GM18870 (cell line): ENCODE data around the gene PRKG1.

ENCODE experiments used
- ATAC-seq: cut with Tn5 transposase; IDR thresholded peaks from one replicate; pipeline ENCODE4 v1.9.1; 2021; ENCODE audit warnings: moderate library complexity; ENCODE audit not compliant: unreplicated experiment

The PRKG1 gene

DNA sequence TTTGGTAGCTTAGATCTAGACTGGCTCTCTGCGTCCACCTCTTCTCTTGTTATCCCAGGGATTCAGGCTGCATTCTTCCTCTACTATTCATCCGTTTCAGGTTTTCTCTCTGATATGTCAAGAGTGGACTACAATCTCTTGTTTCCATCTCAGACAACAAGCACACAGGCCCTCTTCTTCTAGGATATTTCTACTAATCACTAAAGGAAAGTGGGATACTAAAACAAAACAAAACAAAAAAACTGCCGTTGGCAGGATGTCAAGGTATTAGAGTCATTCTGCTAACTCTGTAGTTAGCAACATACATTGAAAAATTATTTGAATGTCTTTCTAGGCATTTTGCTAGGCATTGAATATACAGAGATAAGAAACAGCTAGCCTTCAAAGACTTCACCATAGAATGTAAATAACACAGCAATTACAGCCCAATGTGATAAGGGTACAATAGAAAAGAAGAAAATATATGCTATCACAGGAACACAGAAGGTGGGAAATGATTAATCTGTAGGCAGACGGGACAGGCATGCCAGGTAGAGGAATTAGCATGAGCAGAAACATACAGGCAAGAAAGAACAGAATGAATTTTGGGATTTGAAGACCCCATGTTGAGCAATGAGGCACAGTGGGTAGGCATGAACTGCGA, 414.6 kb downstream of the PRKG1 start:
- no peak for ATAC-seq

DNA sequence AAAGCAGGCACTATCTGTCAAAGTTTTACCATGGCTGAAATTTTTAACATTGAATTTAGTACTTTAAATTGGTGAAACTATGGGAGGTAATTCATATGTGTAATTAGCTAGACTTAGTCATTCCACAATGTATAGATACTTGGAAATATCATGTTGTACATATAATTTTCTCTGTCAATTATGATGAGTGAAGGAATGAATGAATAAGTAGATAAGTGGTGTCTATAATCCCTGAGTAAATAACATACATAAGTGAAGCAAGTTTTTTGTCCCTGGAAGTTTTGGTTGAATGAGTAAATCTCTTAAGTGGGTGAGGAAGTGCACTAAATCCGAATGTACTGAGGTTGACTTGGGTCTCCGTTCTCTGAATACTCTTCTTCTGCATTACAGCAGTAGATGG, 424.1 kb downstream of the PRKG1 start:
- no peak for ATAC-seq

DNA sequence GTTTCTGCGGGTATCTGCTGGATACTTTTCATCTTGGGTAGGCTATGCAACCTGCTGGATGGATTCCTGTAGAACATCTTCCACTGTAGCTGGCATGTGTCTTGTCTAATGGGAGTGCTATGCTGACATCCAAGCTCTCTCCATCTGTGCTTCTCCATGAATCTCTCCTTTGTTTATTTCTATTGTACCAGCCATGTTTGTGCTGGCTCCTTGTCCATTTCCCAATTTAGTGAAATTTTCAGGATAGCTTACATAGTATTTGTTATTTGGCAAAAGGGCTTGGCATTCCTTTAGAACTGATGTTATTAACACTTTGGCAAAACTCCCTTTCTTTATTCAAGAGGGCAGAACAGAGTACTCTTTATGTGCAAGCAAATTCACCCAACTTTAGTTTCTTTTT, 427.1 kb downstream of the PRKG1 start:
- no peak for ATAC-seq

DNA sequence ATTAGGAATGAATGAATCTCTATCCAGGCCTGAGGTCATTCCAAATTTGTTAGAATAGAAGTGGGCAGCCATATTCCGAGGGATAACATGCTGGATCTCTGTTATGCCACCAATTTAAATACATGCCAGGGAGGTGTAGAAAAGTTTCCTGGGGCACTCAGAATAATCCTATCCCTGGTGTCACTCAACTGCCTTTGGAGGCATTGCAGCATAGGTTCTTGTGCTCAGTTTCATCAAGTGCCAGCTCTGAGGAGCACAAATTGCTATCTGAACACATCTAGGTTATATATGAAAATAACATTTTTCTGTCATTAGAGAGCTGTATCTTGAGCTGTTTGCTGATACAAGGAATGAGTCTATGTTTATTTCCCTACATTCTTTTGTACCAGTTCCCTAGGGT, 427.8 kb downstream of the PRKG1 start:
- no peak for ATAC-seq

DNA sequence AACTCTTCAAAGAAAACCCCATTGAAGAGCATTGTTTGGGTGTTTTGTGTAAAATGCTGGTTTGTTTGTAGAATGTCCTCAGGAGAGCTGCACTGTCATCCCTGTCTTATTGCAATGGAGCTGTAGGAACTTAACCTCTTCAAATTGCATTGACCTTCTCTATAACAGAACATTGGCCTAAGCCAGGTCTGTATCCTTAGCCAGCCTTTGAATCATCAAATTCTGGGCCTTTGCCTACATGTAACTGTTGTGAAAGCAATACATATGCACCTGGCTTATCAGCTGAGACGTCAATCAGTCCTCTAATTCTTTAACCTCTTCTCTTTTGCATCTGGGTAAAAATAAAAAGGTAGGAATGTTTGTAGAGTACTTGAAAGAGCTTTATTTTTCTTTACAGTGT, 429.1 kb downstream of the PRKG1 start:
- no peak for ATAC-seq

DNA sequence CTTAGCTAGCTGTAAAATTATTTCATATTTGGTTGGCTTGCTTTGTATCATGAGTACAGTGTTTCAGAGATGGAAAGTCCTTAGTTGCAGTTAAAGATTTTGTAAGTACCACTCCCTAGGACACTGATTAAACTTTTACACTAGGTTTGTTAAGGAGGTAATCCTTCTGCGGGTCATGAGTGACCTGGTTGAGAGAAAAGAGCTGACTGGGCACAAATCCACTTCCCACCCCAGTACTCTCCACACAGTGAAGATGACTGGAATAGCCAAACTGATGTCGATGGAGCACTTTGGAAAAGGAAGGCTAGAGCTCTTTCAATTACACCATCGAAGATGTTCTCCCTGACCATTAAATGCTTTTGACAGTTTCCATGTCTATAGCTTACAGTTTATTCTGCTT, 433.2 kb downstream of the PRKG1 start:
- no peak for ATAC-seq

DNA sequence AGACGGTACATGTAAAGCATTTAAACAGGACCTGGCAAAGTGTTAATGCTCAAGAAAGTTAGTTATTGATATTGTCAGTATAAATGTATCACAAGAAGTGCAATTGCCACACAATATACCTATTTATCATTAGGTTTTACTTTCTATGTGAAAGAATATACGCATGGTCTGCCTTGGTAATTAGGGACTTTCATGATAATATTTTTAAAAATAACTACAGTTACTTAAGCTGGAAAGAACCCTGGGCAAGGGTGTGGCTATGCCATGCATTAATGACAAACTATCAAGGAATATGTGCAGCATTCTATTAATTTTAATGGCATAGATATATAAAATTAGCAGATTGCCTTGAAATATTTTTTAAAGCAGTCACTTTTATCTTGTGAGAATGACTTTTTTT, 433.9 kb downstream of the PRKG1 start:
- ATAC-seq = no peak

DNA sequence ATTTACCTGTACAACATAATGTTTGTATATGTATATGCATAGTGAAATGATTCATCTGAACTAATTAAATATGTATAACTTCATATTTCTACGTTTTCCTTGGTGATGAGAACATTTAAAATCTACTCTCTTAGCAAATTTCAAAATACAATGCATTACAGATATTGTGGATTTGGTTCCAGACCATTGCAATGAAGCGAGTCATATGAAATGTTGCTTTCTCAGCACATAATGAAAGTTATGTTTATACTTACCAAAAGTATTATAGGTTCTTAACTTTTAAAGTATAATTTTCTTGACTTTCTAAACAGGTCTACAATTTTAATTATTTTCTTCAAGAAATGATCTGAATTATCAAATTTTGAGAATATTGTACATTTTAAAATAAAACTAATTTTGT, 435.9 kb downstream of the PRKG1 start:
- ATAC-seq = no peak

DNA sequence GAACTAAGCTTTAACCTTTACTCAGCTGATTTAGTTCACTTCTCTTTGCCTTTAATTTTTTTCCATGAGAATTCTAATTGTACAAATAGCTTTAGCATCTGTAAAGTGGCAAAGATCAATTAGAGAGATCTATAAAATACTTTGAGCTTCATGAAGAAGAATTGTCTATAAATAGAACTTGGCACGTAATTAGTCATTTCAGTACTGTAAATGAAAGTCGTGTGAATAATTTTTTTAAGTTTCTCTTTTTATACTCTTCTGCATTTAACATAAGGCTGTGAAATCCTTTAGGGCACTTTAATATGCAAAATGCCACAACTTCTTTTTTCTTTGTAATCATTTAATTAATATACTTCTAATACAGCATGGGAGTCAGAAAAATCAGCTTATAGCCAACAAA, 447.3 kb downstream of the PRKG1 start:
- no peak for ATAC-seq

DNA sequence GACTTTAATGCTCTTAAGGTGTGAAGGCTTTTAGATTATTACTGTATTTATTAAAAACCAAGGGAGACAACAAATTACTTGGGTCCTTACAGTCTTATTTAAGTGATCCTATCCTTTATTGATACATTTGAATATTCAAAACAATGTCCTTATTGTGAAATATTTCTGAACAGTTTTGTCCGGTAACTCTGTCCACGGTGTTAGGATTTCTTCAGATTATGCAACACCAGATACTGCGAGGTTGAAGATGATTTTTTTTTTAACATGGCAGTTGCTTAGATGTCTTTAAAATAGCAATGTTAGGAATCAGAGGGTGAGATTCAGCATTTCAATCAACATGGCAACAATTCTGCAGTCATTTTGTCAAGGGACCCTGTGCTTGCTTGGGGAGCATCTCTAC, 448.6 kb downstream of the PRKG1 start:
- ATAC-seq = no peak

DNA sequence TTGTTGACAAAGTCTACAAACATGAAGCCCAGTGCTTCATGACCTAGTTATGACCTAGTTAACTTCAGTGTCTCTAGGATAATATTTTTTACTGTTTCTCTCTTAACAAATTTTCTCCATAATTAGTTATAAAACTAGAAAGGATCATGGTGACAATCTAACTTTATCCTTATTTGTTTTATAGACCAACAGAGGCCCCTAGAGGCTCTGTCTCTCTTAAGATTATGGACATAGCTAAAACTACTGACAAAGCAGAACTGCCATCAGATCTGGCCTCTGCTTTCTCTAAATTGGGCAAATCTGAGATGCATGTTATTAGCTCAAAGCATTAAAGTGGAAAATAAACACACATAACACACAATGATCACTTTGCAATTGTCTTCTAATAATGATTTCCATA, 449.2 kb downstream of the PRKG1 start:
- ATAC-seq = no peak

DNA sequence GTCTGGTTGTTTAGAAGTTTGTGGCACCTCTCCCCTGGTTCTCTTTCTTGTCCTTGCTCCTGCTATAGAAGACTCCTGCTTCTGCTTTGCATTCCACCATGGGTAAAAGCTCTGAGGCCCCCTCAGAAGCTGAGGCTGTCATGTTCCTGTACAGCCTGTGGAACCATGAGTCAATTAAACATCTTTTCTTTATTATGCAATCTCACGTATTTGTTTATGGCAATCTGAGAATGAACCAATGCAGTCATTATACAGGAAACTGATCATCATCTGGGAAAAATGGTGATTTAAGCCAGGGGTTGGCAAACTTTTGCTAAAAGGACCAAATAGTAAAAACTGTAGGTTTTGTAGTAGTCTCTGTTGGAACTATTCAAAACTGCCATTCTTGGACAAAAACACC, 449.8 kb downstream of the PRKG1 start:
- no peak for ATAC-seq

DNA sequence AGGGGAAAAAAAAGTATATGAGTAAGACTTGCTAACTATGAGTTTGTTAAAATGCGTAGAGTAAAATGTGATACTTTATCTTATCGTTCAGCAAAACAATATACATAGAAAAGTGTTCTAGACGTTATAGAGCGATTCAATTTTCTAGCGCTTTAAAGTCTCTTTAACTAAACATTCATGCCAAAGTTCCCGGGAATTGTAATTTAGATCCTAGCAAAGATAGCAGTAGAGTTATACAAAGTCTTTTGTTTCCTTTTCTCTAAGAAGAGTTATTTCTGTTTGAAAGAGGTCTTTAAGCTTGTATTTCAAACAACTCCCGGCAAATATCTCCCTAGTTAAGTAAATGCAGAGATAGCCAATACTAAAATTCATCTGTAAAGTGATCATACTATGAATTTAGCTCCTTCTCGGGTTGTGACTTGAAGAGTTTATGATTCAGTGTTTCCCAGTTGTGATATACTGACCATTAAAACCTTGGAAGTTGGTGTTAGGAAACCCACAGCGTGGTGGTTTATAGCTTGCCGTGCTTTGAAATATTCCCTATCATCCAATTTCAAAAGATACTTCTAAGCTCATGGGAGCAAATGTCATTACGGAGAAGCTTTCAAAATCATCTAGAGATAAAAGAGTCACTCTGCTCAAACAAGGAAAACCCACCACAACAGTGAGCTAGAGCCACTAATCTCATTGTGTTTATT, 453.4 kb downstream of the PRKG1 start:
- no peak for ATAC-seq

DNA sequence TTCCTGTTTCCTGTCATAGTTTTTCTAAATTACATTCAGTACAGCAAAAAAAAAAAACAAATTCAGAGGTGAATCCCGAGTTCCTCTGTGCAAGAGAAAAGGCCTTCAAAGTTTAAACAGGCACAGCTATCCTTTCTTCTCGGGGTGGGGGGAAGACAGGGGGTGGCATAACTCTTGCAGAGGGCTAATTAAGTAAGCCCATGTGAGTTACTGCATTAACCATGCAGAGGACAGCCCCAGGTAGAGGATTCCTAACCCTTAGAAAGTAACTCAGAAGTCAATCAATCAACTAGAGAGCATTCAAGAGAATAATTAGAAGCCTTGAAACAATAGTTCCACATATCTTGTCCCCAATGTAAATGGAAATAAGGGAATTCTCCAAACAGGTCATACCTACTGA, 454.2 kb downstream of the PRKG1 start:
- ATAC-seq = no peak

DNA sequence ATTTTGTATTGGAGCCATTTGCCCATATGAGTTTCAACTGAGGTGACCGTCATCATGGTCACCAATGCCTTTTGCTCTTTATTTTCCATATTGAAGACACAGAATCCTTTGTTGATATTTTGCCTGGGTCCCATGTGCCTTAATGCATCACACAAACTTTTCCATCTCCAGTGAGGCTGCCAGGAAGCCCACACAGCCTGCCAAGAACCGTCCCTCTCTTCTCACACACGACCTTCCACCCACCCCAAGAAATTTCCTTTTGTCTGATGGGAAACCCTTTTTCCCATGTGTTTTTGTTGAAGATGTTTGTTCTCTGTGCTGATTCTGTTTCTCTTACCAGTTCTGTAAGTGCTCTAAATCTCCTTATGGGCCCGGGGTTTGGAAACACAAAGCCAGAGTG, 456.3 kb downstream of the PRKG1 start:
- no peak for ATAC-seq

DNA sequence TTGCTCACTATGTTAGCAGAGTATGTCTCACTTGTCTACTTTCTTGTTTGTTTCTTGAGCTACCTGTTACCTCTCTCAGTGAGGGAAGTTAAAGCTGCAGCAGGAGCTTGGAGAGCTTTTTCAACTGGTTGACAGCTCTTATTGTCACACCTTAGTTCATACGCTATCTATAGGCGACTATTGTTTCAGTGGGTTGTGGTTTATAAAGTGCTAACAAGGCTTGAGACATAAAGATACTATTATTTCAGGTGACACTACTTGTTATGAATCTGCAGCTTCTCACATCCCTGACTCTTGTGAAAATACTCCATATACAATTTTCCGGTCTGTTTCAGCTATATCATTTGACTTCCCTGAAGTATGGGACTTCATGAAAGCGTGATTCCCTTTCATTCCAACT, 457.8 kb downstream of the PRKG1 start:
- no peak for ATAC-seq

DNA sequence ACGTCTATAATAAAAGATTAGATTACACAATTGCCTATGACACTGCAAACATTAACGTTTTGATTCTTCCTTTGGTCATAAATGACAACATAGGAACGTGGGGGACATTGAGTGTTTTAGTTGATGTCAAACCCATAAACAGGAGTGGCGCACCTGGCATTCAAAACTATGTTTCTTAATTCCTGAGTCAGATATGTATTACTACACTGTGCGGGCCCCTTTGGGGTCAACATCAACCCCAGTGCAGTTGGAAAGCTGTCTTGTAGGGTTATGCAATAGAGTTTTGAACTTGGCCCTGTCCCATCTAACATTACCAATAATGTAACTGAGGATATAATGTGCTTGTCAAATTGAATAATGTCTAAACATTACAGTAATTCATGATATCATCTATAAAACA, 468.6 kb downstream of the PRKG1 start:
- ATAC-seq = no peak

DNA sequence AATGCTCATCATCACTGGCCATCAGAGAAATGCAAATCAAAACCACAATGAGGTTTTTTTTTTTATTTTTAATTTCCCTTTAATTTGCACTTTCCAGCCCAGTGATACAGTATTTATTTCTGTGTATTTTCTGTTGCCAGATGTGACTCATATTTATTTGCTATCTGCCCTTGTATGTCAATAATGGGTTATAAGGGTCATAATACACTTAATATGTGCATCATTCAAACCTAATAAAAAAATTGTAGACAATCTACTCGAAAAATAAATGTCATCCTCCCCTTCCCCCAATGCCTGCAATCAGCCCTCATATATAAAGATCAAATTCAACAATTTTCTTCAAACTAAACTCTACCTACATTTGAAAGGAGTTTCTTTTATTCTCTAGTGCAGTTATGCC, 470.6 kb downstream of the PRKG1 start:
- ATAC-seq = no peak

DNA sequence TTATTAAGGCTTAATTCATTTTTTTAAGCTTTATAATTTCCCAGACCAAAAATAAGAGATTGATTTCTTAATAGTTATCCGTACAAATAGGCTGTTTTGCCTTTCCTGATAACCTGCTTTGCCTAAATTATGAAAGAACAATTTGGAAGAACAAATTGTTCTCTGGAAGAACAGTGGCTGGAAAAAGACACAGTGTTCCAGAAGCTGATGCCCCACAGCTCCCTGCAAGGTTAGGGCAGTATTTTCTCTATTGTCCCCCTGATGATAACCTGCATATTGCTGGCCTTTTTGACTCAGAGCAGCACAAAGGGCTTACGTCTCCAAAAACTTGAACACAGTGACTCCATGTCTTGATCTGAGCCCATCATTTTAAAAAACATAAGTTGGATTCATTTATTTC, 473.7 kb downstream of the PRKG1 start:
- no peak for ATAC-seq

DNA sequence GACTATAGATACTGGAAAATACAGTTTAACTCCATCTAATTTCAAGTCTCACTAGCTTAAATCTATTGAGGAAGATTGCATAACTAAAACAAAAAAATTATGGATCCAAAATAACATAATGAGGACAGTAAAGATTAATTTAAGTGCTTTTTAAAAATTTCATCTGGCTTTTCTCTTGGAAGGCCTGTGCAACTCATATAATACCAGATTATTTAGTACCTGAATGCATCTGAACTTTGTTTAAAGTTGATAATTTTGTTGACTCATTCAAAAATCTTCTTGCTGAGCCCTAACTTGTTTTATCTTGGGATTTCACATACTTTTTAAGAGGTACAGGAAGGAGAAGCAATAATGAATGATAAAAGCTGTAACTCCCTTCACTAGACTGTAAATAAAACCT, 478.6 kb downstream of the PRKG1 start:
- ATAC-seq = no peak

DNA sequence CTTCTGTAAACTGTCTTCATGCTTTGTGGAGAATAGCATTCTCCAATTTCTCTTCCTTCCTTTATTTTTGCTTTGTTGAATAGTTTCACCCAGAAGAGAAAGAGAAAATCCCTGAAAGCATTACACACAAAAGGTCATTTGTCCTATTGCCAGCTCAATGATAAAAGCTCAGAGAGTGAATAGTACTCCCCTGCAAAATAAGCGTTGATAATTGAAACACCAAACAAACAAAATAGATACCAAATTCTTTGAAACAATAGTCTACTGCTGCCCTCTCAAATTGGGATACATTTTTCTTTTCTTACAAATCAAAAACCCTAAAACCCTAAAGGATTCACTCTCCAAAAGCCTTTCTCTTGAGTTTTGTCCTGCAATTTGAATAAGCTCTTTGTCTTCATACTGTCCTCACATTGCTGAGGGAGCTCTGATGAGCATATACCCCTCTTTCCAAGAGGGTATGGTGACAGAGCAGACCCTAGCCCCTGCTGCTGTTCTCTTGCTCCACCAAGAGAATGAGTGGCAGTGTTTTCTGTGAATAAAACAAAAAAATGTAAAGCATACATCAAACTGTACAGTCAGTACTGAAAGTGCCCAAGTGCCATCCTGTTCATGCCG, 490.7 kb downstream of the PRKG1 start:
- ATAC-seq = no peak

DNA sequence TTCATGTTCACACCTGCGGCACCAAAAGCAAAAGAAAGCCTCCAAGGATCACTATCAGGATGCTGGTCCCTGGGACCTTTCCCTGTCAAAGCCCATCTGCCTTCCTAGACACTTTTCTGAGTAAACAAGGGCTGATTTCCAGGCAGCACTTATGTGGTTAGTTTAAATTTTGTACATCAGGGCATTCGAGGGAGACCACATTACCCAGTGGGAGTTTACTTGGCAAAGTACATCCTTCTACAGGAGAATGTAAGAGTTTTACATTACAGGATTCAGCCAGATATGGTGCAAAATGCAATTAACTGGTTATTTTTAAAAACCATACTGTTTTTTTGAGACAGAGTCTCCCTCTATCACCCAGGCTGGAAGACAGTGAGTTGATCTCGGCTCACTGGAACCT, 493.0 kb downstream of the PRKG1 start:
- no peak for ATAC-seq

DNA sequence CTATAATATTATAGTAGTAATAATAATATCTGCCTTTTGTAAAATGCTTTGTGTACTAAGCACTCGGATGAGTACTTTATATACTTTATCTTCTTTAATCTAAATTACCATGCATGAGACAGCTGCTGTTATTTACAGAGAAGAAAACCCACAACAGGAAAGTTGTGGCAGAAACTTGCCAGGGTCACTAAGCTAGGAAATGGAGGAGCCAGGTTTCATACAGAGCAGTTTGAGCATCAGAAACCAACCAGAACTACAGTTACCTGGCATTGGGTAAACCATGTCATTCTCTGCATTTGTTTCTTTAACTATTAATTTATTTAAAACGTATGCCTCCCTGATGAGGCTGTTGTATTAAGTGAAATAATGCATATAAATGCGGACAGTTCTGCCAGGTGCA, 495.2 kb downstream of the PRKG1 start:
- ATAC-seq = no peak
